Measurements from ENCODE around the gene TEX261.
"Not testable (repeated sequence)": the region's sequence is repeated elsewhere in the genome, so short reads cannot be mapped to it uniquely, and the experiment has no call there.

Gene TEX261

GRCh38 chr2:70994699-70995425 is at the start of gene TEX261:
TSS of gene TEX261 (minus strand) at chr2:70994873. CDS start at chr2:70994757, 116 bp downstream.
- TF ChIP-seq POLR2A (IDR thresholded peaks at IDR 0.05; ENCODE audit: low read length) (no peak), GATA1 (IDR thresholded peaks at IDR 0.05; ENCODE audit: low read depth, low read length) (no peak)

GRCh38 chr2:71043531-71044407 is 49.1 kb upstream of the TEX261 start:
- DNase-seq: no peak
- TF ChIP-seq GATA1 (IDR thresholded peaks at IDR 0.05; ENCODE audit: low read depth, low read length) (no peak), POLR2A (IDR thresholded peaks at IDR 0.05; ENCODE audit: low read length) (no peak)

More at GRCh38 chr2:70994699-70995425, at the start of gene TEX261:
- DNase-seq: peak; percentile 93 to 96

- TF ChIP-seq POLR2A (IDR thresholded peaks at IDR 0.05; ENCODE audit: low read length): no peak
- no peak for TF ChIP-seq GATA1 (IDR thresholded peaks at IDR 0.05; ENCODE audit: low read depth, low read length)
- no peak for DNase-seq
Observed at GRCh38 chr2:71042287-71042686, 47.6 kb upstream of the TEX261 start.

GRCh38 chr2:71036296-71036695 is 41.6 kb upstream of the TEX261 start:
- not testable (repeated sequence) for DNase-seq

GRCh38 chr2:71023553-71024243 is 29.0 kb upstream of the TEX261 start:
- DNase-seq: not testable (repeated sequence)

- DNase-seq: not testable (repeated sequence)
Observed at GRCh38 chr2:71021394-71021793, 26.7 kb upstream of the TEX261 start.

- not testable (repeated sequence) for DNase-seq
Observed at GRCh38 chr2:71019989-71020388, 25.3 kb upstream of the TEX261 start.

- no peak for DNase-seq
- no peak for TF ChIP-seq GATA1 (IDR thresholded peaks at IDR 0.05; ENCODE audit: low read depth, low read length)
Observed at GRCh38 chr2:71018625-71019024, 24.0 kb upstream of the TEX261 start.

- not testable (repeated sequence) for DNase-seq
Observed at GRCh38 chr2:71011786-71012185, 17.1 kb upstream of the TEX261 start.

GRCh38 chr2:71008342-71008741 is 13.7 kb upstream of the TEX261 start:
- no peak for DNase-seq
- TF ChIP-seq POLR2A (IDR thresholded peaks at IDR 0.05; ENCODE audit: low read length) (no peak), GATA1 (IDR thresholded peaks at IDR 0.05; ENCODE audit: low read depth, low read length) (no peak)

- TF ChIP-seq POLR2A (IDR thresholded peaks at IDR 0.05; ENCODE audit: low read length): no peak
- TF ChIP-seq GATA1 (IDR thresholded peaks at IDR 0.05; ENCODE audit: low read depth, low read length): no peak
- DNase-seq: no peak
Observed at GRCh38 chr2:71006955-71007799, 12.5 kb upstream of the TEX261 start.

- TF ChIP-seq POLR2A (IDR thresholded peaks at IDR 0.05; ENCODE audit: low read length) (no peak), GATA1 (IDR thresholded peaks at IDR 0.05; ENCODE audit: low read depth, low read length) (no peak)
- DNase-seq: no peak
Observed at GRCh38 chr2:71006323-71006722, 11.7 kb upstream of the TEX261 start.

- DNase-seq: no peak
- TF ChIP-seq POLR2A (IDR thresholded peaks at IDR 0.05; ENCODE audit: low read length) (no peak), GATA1 (IDR thresholded peaks at IDR 0.05; ENCODE audit: low read depth, low read length) (no peak)
Observed at GRCh38 chr2:71005271-71006202, 10.9 kb upstream of the TEX261 start.
